Esophagus squamous epithelium (tissue), 4 donors: ENCODE data around the gene SLC44A3.
A peak's percentile ranks its signal among the peaks of the same experiment; 100 is the strongest.

Experiments
- CTCF ChIP-seq, 6 experiments: fragments of 450-650 bp in 4 of 6; fragments of 200-600 bp in 2 of 6; sonication (generic) in 2 of 6; IDR thresholded peaks; one replicate each; pipeline ENCODE4 v1.5.1; 2016 to 2019; ENCODE audit warnings: antibody characterized with exemption in 6 of 6, mild to moderate bottlenecking in 4 of 6, moderate library complexity in 4 of 6
- POLR2A ChIP-seq, 4 donors: fragments of 450-650 bp; IDR thresholded peaks; one replicate each; pipeline ENCODE4 v1.6.1; 2017; ENCODE audit warnings: antibody characterized with exemption in 4 of 4, mild to moderate bottlenecking in 4 of 4, moderate library complexity in 3 of 4

- TF ChIP-seq CTCF (IDR thresholded peaks at IDR 0.05) (peak in 2 of 6 experiments; percentile 5 to 6), POLR2A (IDR thresholded peaks at IDR 0.05) (peak in 3 of 4 donors; percentile 41 to 96 (median 96))
Observed at GRCh38 chr1:94926915-94927404, 106.8 kb downstream of the SLC44A3 start, which contains the start of gene CNN3.
